ENCODE results near the gene ATXN1.

Gene ATXN1

GRCh38 chr6:16311763-16312162, 449.5 kb downstream of the ATXN1 start:
- H3K4me3 ChIP-seq (ENCODE audit: low read depth, low read length), result no peak overlapping the region
- H3K36me3 ChIP-seq (ENCODE audit: control insufficient read depth in 2 of 2, insufficient read depth in 1 of 2, low read length in 2 of 2), result no peaks in the 10 kb centered on the region; a peak in 1 of 3 replicates
- H3K9me3 ChIP-seq (ENCODE audit: control insufficient read depth, insufficient read depth, low read depth, low read length), result no peaks in the 10 kb centered on the region
- no peak overlapping the region for H3K27ac ChIP-seq (ENCODE audit: extremely low read depth, low read depth, low read length)
- H3K4me1 ChIP-seq (ENCODE audit: control insufficient read depth, insufficient read depth, low read length), result no peaks in the 10 kb centered on the region
- ChIA-PET POLR2A (no interaction called here), CTCF (interaction anchor here (0.6 to 1.1 kb wide), 2 partner anchors 27 to 423 kb away, joined by 3 read pairs; no protein-coding TSS in a partner anchor)
- no peak for TF ChIP-seq ZNF645 (tag by site-specific recombination; IDR thresholded peaks at IDR 0.05)
- TF ChIP-seq ZNF530 (tag by site-specific recombination; IDR thresholded peaks at IDR 0.05; ENCODE audit: low read depth), result no peak
- no peak for TF ChIP-seq ZNF707 (tag by site-specific recombination; IDR thresholded peaks at IDR 0.05)
- TF ChIP-seq ZNF664 (tag by site-specific recombination; IDR thresholded peaks at IDR 0.05), result no peak
- no peak for TF ChIP-seq ZSCAN16 (tag by site-specific recombination; IDR thresholded peaks at IDR 0.05)
- TF ChIP-seq KLF7 (tag by site-specific recombination; IDR thresholded peaks at IDR 0.05; ENCODE audit: borderline replicate concordance), result no peak
- TF ChIP-seq ZNF221 (tag by site-specific recombination; IDR thresholded peaks at IDR 0.05; ENCODE audit: borderline replicate concordance), result no peak
- TF ChIP-seq MZF1 (tag by site-specific recombination; IDR thresholded peaks at IDR 0.05; ENCODE audit: borderline replicate concordance), result no peak

- Histone ChIP-seq H3K9me3 (ENCODE audit: control insufficient read depth, insufficient read depth, low read depth, low read length) (no peaks in the 10 kb centered on the region), H3K36me3 (ENCODE audit: control insufficient read depth in 2 of 2, insufficient read depth in 1 of 2, low read length in 2 of 2) (peaks cover 0 to 7% of the 10 kb centered on the region in 2 experiments; a peak in 2 of 3 replicates), H3K4me3 (ENCODE audit: low read depth, low read length) (no peak overlapping the region), H3K4me1 (ENCODE audit: control insufficient read depth, insufficient read depth, low read length) (no peaks in the 10 kb centered on the region), H3K27ac (ENCODE audit: extremely low read depth, low read depth, low read length) (no peak overlapping the region)
- ChIA-PET CTCF (no interaction called here), POLR2A (no interaction called here)
- TF ChIP-seq ZNF341 (tag by site-specific recombination; IDR thresholded peaks at IDR 0.05; ENCODE audit: low read depth), result no peak
- no peak for TF ChIP-seq ZBTB7A (tag by site-specific recombination; IDR thresholded peaks at IDR 0.05; ENCODE audit: low read depth)
- TF ChIP-seq ZNF558 (tag by site-specific recombination; IDR thresholded peaks at IDR 0.05), result no peak
- no peak for TF ChIP-seq ZNF580 (tag by site-specific recombination; IDR thresholded peaks at IDR 0.05)
- TF ChIP-seq ZNF174 (tag by site-specific recombination; IDR thresholded peaks at IDR 0.05), result no peak
- TF ChIP-seq TCF7L2 (IDR thresholded peaks at IDR 0.05; ENCODE audit: borderline replicate concordance, low read depth, low read length), result no peak
- TF ChIP-seq ZNF132 (tag by site-specific recombination; IDR thresholded peaks at IDR 0.05; ENCODE audit: borderline replicate concordance), result no peak
- no peak for TF ChIP-seq ZNF660 (tag by site-specific recombination; IDR thresholded peaks at IDR 0.05)
- TF ChIP-seq ZNF707 (tag by site-specific recombination; IDR thresholded peaks at IDR 0.05), result no peak
- no peak for TF ChIP-seq ZNF175 (tag by site-specific recombination; IDR thresholded peaks at IDR 0.05)
- TF ChIP-seq ZNF214 (tag by site-specific recombination; IDR thresholded peaks at IDR 0.05; ENCODE audit: borderline replicate concordance), result no peak
- no peak for TF ChIP-seq ZNF140 (tag by site-specific recombination; IDR thresholded peaks at IDR 0.05)
- TF ChIP-seq ZNF239 (tag by site-specific recombination; IDR thresholded peaks at IDR 0.05), result no peak
- no peak for TF ChIP-seq ZNF561 (tag by site-specific recombination; IDR thresholded peaks at IDR 0.05; ENCODE audit: borderline replicate concordance)
- no peak for TF ChIP-seq KLF8 (tag by site-specific recombination; IDR thresholded peaks at IDR 0.05)
- no peak for TF ChIP-seq ZNF324 (tag by site-specific recombination; IDR thresholded peaks at IDR 0.05)
- no peak for TF ChIP-seq ZBTB44 (tag by site-specific recombination; IDR thresholded peaks at IDR 0.05)
- no peak for TF ChIP-seq HOXC10 (CRISPR knock-in tag; IDR thresholded peaks at IDR 0.05)
- TF ChIP-seq SP7 (tag by site-specific recombination; IDR thresholded peaks at IDR 0.05), result no peak
These were observed 454.9 kb downstream of the ATXN1 start for GRCh38 chr6:16306334-16306733.
